Prostate gland (tissue), 2 donors: ENCODE measurements around the gene CSHL1.

ENCODE experiments used
- CTCF ChIP-seq, 4 experiments: fragments of 200-600 bp in 2 of 4; fragments of 450-650 bp in 2 of 4; sonication (generic) in 2 of 4; IDR thresholded peaks; 1 replicate in 3 of 4; 2 replicates in 1 of 4; pipeline ENCODE4 v1.5.1; 2016 to 2019; ENCODE audit warnings: antibody characterized with exemption in 4 of 4, mild to moderate bottlenecking in 2 of 4, moderate library complexity in 2 of 4
- POLR2A ChIP-seq: fragments of 450-650 bp; IDR thresholded peaks from one replicate; pipeline ENCODE4 v1.6.1; 2016; ENCODE audit warnings: antibody characterized with exemption, mild to moderate bottlenecking

GRCh38 chr17:63933598-63933997, 22.5 kb upstream of the CSHL1 start:
- TF ChIP-seq CTCF (IDR thresholded peaks at IDR 0.05): no peak
- TF ChIP-seq POLR2A: no peak
